DOHH2 (cell line): ENCODE results near the gene TIAM2.

Experiments
- H3F3A ChIP-seq: fragments of 200-600 bp; sonication (generic), shearing (Covaris generic); 2 replicates; pipeline ENCODE4 v1.6.0; 2016; ENCODE audit warnings: antibody characterized with exemption, mild to moderate bottlenecking; ENCODE audit not compliant: control insufficient read depth, insufficient read depth
- H3K27ac ChIP-seq: fragments of 200-600 bp; sonication (generic); 2 replicates; pipeline ENCODE4 v1.5.1; 2014; ENCODE audit warnings: low read depth, mild to moderate bottlenecking, low read length, moderate library complexity
- H3K27me3 ChIP-seq: fragments of 200-600 bp; sonication (generic); 2 replicates; pipeline ENCODE4 v1.6.1; 2014; ENCODE audit warnings: mild to moderate bottlenecking, low read length, mixed read lengths; ENCODE audit not compliant: control insufficient read depth
- H3K36me3 ChIP-seq: fragments of 200-600 bp; sonication (generic); 2 replicates; pipeline ENCODE4 v1.6.1; 2014; ENCODE audit warnings: mild to moderate bottlenecking, low read length, moderate library complexity, mixed read lengths; ENCODE audit not compliant: control insufficient read depth
- H3K4me1 ChIP-seq: fragments of 200-600 bp; sonication (generic); 2 replicates; pipeline ENCODE4 v1.6.1; 2014; ENCODE audit warnings: mild to moderate bottlenecking, low read length, mixed read lengths; ENCODE audit not compliant: control insufficient read depth
- H3K4me2 ChIP-seq: fragments of 200-600 bp; sonication (generic); 2 replicates; pipeline ENCODE4 v1.6.0; 2014; ENCODE audit warnings: mild to moderate bottlenecking, low read length, moderate library complexity
- H3K4me3 ChIP-seq: fragments of 200-600 bp; sonication (generic); 2 replicates; pipeline ENCODE4 v1.5.1; 2014; ENCODE audit warnings: mild to moderate bottlenecking, low read length, mixed read lengths
- H3K79me2 ChIP-seq: fragments of 200-600 bp; sonication (generic); 2 replicates; pipeline ENCODE4 v1.6.1; 2014; ENCODE audit warnings: mild to moderate bottlenecking, low read length, mixed read lengths; ENCODE audit not compliant: control insufficient read depth
- H3K9me2 ChIP-seq: fragments of 200-600 bp; sonication (generic); replicated peaks from 2 replicates; pipeline ENCODE4 v1.6.1; 2014; ENCODE audit warnings: mild to moderate bottlenecking, low read length, mixed read lengths; ENCODE audit not compliant: control insufficient read depth
- H3K9me3 ChIP-seq: fragments of 200-600 bp; sonication (generic); 2 replicates; pipeline ENCODE4 v1.6.1; 2014; ENCODE audit warnings: antibody characterized with exemption, low read length, mixed read lengths; ENCODE audit not compliant: control insufficient read depth, insufficient read depth
- H4K20me1 ChIP-seq: fragments of 200-600 bp; sonication (generic); 2 replicates; pipeline ENCODE4 v1.6.0; 2014; ENCODE audit warnings: low read depth, mild to moderate bottlenecking, antibody characterized with exemption, low read length, moderate library complexity; ENCODE audit not compliant: control insufficient read depth, insufficient read depth
- EZH2phosphoT487 ChIP-seq: fragments of 200-600 bp; sonication (generic); IDR thresholded peaks from 2 replicates; pipeline ENCODE4 v1.6.1; 2017; ENCODE audit warnings: borderline replicate concordance, mild to moderate bottlenecking, antibody characterized with exemption, low read length, moderate library complexity, mixed read lengths
- TF ChIP-seq, protein P1 (sequence below): fragments of 200-600 bp; sonication (generic); IDR thresholded peaks from one replicate; pipeline ENCODE4 v1.5.1; 2014; ENCODE audit warnings: antibody characterized with exemption, mild to moderate bottlenecking, low read depth, low read length; ENCODE audit not compliant: poor library complexity, severe bottlenecking

Gene TIAM2

DNA sequence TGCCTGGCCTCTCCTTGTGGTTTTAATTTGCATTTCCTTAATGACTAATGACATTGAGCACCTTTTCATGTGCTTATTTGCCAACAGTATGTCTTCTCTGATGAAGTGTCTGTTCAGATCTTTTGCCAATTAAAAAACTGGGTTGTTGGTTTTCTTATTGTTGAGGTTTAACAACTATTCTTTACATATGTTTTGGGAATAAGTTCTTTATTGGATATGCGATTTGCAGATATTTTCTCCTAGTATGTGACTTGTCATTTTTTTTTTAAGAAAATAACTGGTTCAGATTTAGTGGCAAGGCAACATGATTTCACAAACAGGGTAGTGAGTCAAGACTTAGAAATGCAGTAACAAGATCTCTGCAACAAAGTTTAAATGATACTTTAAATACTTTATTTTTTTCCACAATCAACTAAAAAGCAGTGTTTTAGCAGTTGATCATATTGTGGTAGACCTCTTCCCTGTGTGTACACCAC is 67.8 kb downstream of the TIAM2 start:
- Histone ChIP-seq H3K4me2 (no peak overlapping the region), H3K36me3 (no peaks in the 10 kb centered on the region)

DNA sequence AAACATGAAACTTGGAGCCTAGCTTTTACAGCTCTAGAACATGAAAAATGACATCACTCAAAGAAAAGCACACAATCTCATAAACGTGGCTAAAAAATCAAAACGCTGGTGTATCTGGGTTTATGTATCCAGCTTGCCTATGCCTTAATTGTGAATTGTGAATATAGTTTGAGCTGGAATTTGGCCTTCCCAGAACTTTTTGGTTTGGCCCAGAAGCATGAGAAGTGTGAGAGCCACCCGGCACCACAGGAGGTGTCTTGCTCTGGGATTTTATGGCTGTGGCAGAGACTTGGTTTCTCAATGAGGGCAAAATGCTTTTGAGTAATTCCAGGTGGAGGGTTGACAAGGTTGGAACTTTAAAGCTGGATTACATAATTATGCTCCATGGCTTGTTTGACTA is 69.2 kb downstream of the TIAM2 start:
- Histone ChIP-seq H3K27me3 (no peaks in the 10 kb centered on the region), H4K20me1 (no peaks in the 10 kb centered on the region), H3K36me3 (no peaks in the 10 kb centered on the region), H3K4me2 (no peak overlapping the region), H3K4me1 (peaks cover 14% of the 10 kb centered on the region), H3K9me3 (no peaks in the 10 kb centered on the region), H3K4me3 (no peak overlapping the region), H3K9me2 (no peaks in the 10 kb centered on the region), H3K27ac (no peak overlapping the region), H3F3A (no peaks in the 10 kb centered on the region), H3K79me2 (no peaks in the 10 kb centered on the region)
- TF ChIP-seq, protein P1, sequence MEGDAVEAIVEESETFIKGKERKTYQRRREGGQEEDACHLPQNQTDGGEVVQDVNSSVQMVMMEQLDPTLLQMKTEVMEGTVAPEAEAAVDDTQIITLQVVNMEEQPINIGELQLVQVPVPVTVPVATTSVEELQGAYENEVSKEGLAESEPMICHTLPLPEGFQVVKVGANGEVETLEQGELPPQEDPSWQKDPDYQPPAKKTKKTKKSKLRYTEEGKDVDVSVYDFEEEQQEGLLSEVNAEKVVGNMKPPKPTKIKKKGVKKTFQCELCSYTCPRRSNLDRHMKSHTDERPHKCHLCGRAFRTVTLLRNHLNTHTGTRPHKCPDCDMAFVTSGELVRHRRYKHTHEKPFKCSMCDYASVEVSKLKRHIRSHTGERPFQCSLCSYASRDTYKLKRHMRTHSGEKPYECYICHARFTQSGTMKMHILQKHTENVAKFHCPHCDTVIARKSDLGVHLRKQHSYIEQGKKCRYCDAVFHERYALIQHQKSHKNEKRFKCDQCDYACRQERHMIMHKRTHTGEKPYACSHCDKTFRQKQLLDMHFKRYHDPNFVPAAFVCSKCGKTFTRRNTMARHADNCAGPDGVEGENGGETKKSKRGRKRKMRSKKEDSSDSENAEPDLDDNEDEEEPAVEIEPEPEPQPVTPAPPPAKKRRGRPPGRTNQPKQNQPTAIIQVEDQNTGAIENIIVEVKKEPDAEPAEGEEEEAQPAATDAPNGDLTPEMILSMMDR = no peak

More for the DNA sequence above, 67.8 kb downstream of the TIAM2 start:
- Histone ChIP-seq H3K9me2 (no peaks in the 10 kb centered on the region), H4K20me1 (no peaks in the 10 kb centered on the region), H3K27me3 (peaks cover 2% of the 10 kb centered on the region; the same call in 1 of the 2 replicates), H3K4me3 (no peak overlapping the region), H3K9me3 (no peaks in the 10 kb centered on the region), H3K4me1 (peaks cover 14% of the 10 kb centered on the region), H3K79me2 (no peaks in the 10 kb centered on the region), H3F3A (no peaks in the 10 kb centered on the region), H3K27ac (no peak overlapping the region)
- TF ChIP-seq EZH2phosphoT487 = no peak
- TF ChIP-seq, protein P1 = no peak

DNA sequence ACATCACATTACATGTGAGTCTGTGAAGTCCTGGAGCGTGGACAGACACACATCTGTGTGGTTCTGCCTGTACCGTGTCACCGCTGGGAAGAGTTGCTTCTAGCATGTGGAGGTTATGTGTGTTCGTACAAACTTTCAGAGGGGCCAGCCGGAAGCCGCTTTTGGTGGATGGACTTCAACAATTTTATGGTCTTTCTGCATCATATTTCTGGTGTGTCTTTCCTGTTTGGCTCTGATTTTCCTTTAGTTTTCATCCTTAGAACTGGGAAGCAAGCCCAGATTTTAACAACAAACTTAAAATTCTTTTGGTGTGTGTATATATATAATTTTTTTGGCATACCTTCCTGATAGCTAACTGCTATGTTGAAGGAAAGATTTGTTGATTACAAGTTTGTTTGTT is 71.2 kb downstream of the TIAM2 start:
- no peaks in the 10 kb centered on the region for H3K79me2 ChIP-seq
- peaks cover 14% of the 10 kb centered on the region for H3K4me1 ChIP-seq
- no peak for TF ChIP-seq EZH2phosphoT487
- TF ChIP-seq, protein P1 = no peak
- H3K9me3 ChIP-seq = no peaks in the 10 kb centered on the region
- H3F3A ChIP-seq = no peaks in the 10 kb centered on the region
- no peaks in the 10 kb centered on the region for H3K9me2 ChIP-seq
- no peak overlapping the region for H3K4me3 ChIP-seq
- H3K36me3 ChIP-seq = no peaks in the 10 kb centered on the region
- no peaks in the 10 kb centered on the region for H4K20me1 ChIP-seq
- H3K27ac ChIP-seq = no peak overlapping the region
- H3K4me2 ChIP-seq = no peak overlapping the region
- no peaks in the 10 kb centered on the region for H3K27me3 ChIP-seq
